GM19452 (cell line): ENCODE results near the gene TPP1.
A peak's percentile ranks its signal among the peaks of the same experiment; 100 is the strongest.

Experiments used
- ATAC-seq: cut with Tn5 transposase; IDR thresholded peaks from one replicate; pipeline ENCODE4 v1.9.1; 2021; ENCODE audit not compliant: unreplicated experiment

Gene TPP1

GRCh38 chr11:6619004-6619745 lies at the start of gene TPP1:
Gene TPP1, minus strand, starts transcription at chr11:6619422. Its CDS starts 22 bp downstream, at chr11:6619400.
- peak; percentile 99 for ATAC-seq

GRCh38 chr11:6667733-6668374 lies 48.6 kb upstream of the TPP1 start:
- peak; percentile 45 for ATAC-seq

DNA sequence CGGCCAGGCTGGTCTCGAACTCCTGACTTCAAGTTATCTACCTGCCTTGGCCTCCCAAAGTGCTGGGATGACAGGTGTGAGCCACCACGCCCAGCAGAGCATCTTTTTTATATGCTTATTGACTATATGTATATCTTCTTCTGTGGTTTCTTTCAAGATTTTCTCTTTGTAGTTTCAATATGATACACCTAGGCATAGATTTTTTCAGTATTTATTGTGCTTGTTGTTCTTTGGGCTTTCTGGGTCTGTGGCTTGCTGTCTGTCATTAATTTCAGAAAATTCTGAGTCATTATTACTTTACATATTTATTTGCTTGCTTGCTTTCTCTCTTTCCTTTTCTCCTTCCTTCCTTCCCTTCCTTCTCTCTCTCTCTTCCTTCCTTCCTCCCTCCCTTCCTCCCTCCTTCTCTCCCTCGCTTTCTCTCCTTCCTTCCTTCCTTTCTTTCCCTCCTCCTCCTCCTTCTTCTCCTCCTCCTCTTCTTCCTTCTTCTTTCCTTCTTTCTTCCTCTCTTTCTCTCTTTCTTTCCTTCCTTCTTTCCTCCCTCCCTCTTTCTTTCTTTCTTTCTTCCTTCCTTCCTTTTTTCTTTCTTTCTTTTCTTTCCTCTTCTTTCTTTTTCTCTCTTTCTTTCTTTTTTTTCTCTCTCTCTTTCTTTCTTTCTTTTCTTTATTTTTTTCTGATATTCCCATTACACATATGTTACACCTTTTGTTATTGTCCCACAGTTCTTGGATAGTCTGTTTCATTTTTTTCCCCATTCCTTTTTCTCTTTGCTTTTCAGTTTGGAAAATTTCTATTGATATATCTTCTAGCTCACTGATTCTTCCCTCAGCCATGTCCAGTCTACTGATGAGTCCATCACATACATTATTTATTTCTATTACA lies 47.3 kb upstream of the TPP1 start:
- no peak for ATAC-seq

DNA sequence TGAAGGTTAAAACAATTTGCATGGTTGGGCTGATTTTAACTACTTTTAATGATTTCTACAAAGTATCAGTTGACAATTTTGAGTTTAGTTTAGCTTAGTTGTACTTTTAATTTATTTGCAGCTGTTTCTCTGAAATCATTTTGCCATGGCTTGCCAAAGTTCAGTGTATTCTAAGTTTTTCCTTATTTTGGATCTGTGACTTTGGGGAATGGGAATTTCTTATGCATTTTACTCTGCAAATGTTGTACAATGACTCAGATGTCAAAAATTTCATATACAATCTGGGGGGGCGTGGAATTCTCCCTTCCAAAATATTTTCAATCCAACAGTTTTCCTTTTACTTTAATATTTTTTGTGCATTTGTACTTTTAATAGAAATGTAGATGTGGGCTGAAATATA lies 45.3 kb upstream of the TPP1 start:
- ATAC-seq = no peak

GRCh38 chr11:6663794-6664469 lies 44.7 kb upstream of the TPP1 start:
- ATAC-seq = no peak

- no peak for ATAC-seq
Observed at GRCh38 chr11:6660712-6661111, 41.5 kb upstream of the TPP1 start.

- no peak for ATAC-seq
Observed at GRCh38 chr11:6658647-6659046, 39.4 kb upstream of the TPP1 start.

DNA sequence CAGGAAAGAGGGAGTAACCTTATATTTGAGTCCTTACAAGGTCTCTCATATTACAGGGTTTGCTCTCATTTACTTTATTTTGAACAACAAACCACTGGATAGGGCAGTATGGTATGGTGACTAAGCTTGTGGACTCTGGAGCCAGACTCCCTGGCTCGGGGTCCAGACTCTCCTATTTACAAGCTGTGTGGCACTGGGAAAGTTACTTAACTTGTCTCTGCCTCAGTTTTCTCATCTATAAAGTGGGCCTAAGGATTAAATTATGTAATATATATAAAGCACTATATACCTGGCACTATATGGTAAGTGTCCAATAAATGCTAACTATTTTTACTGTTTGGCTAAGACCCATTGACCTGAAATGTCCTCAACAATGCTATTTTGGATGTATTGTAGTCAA lies 38.1 kb upstream of the TPP1 start:
- no peak for ATAC-seq

DNA sequence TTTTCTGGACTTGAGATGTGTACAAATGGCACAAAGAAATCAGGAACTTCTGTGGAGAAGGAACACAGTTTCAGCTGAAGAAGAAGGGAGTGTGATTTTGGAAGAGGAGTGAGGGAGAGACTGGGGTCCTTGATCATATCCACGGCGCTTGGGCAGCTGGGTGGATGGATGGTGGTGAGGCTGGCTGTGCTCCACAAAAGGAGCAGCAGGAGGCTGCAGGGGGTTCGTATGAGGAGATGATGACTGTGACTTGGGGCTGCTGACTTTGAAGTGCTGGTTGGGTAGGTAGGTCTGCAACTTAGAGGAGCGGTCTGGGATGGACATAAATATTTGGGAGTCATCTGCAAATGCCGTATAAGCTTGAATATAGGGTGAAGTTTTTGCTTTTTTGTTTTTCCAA lies 37.7 kb upstream of the TPP1 start:
- ATAC-seq = no peak

- no peak for ATAC-seq
Observed at GRCh38 chr11:6656584-6656915, 37.3 kb upstream of the TPP1 start.

- no peak for ATAC-seq
Observed at GRCh38 chr11:6655790-6656583, 36.8 kb upstream of the TPP1 start, which contains the start of gene DCHS1. Gene DCHS1, minus strand, starts transcription at chr11:6655809. Its CDS starts 14,196 bp downstream, at chr11:6641613.

DNA sequence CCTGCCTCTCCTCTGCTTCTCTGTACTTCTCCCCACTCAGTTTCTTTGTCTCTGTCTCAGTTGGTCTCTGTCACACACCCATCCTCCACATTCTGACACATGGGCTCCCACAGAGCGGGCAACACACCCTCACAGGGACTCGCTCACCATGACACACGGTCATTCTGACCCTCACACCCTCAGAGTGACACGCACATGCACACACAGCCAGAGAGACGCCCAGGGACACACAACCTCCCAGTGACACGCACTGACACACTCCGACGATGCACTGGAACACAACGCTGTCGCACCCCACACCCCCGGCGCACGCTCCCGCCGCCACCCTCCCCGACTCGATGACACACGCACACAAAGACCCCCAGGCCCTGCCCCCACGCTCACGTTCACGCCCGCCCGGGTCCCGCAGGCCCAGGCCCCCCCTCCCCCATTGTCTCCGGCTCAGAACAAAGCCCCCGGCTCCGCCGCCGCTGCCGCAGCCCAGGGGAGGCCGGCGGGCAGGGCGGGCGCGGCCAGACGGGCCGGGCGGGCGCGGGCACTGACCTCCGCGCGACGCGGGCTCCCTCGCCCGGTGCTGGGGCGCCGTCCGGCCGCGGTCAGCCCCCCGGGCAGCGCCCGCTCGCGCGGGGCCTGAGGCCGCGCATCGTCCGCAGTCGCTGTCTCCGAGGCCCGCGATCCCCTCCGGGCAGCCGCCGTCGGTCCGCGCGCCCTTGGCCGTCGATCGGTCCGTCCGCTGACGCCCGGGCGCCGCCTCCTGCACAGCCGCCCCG lies 36.0 kb upstream of the TPP1 start:
- no peak for ATAC-seq

GRCh38 chr11:6654281-6655019 lies 35.2 kb upstream of the TPP1 start:
- ATAC-seq = no peak

GRCh38 chr11:6653656-6654055 lies 34.4 kb upstream of the TPP1 start:
- ATAC-seq = no peak

- ATAC-seq = no peak
Observed at GRCh38 chr11:6653097-6653496, 33.9 kb upstream of the TPP1 start.

DNA sequence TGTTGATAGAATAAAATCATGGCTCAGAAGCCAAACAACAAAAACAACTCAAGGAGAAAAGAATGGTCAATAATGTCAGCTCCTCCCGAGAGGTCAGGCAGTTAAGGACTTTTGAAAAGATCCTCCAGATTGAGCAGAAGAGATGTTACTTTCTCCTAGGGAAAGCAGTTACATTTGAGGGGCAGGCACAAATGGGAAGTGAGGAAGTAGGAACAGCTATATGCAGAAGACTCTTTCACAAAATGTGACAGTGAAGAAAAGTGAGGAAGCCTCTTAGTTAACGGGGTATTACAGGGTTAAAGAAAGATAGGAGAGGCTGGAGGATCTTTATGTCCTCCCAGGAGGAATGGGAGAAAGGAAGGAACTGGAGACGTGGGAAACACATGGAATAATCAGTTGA lies 33.0 kb upstream of the TPP1 start:
- no peak for ATAC-seq

GRCh38 chr11:6650980-6651379 lies 31.8 kb upstream of the TPP1 start:
- ATAC-seq = no peak

DNA sequence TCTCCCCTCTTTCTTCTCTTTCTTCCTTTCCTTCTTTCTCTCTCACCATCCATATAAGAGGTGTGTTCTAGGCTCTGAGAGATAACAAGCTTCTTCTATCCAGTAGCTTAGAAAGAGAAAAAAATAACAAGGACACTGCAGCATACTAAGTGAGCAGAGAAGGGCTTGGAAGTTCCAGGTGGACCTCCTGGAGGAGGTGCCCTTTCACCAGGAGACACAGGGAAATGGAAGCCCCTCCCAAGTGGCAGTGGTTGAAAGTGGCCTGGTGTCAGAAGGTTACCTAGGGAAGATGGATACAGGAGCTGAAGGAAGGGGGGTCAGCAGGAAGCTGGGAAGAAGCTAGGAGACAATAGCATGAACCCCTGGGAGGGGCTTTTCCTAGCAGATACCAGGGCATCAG lies 30.9 kb upstream of the TPP1 start:
- ATAC-seq = no peak

DNA sequence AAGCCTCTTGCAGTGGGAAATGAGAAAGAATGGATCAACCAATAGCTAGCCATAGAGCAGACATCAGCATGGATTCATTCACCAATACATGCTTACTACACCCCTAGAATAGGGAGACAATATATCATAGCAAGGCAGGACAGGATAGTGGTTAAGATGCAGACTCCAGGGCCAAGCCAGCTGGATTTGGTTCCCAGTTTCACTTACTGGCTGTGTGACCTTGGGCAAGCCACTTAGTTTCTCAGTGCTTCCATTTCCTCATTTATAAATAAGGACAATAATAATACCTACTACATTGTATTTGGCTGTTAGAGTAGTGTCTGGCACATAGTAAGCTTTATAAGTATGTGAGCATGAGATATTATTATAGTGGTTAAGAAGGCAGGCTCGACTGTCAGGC lies 29.3 kb upstream of the TPP1 start:
- ATAC-seq = no peak
